NCI-H345 treated with DMSO at 0.1 percent for 48 hours (cell line): Measurements from ENCODE around the gene PDE1C.

Experiments used
- DNase-seq: peaks from one replicate; lab custom pipeline; 2025; ENCODE audit not compliant: unreplicated experiment; lab: John Stamatoyannopoulos, UW

PDE1C gene

GRCh38 chr7:31720366-31720765, 349.8 kb downstream of the PDE1C start:
- no peak for DNase-seq

GRCh38 chr7:31716355-31716754, 353.9 kb downstream of the PDE1C start:
- no peak for DNase-seq

GRCh38 chr7:31710171-31710570, 360.0 kb downstream of the PDE1C start:
- DNase-seq, result no peak

GRCh38 chr7:31707089-31707488, 363.1 kb downstream of the PDE1C start:
- DNase-seq, result no peak

- DNase-seq, result no peak
Measured at GRCh38 chr7:31705377-31705776, 364.8 kb downstream of the PDE1C start.

GRCh38 chr7:31702354-31702753, 367.9 kb downstream of the PDE1C start:
- no peak for DNase-seq
